ENCODE data around the gene KCNK18.
"Not testable (repeated sequence)": the region's sequence is repeated elsewhere in the genome, so short reads cannot be mapped to it uniquely, and the experiment has no call there.

KCNK18 gene

DNA sequence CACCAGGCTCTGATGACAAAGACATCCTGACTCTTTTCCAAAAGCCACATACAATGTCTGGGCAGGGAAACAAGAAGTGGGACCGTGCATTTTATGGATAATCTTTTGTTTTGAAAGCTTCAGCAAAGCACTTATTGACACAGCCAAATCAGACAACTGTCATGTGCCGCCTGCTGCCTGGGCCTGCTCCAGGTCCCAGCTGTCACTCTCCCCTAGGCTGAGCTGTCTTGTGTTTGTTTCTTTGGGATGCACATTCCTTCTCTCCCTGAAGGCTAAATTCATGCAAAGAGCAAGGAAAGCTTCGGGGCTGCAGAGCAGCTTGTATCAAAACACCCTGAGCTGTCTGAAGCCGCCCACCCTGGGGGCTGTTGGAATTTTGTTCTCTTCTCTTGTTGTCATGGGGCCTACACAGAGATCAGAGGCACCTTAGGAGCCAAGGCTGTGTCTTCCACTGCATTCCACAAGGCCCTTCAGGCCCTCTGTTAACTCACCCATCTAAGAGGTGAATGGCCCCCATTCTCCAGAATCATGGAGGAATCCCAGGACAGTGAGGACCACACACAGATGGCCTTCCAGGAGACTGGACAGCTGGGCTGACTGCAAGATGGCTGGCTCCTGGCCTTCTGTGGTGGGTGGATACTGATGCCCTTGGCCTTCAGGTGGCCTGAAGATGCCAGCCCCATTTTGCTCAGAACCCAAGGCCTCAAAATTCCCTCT is 25.8 kb downstream of the KCNK18 start:
- DNase-seq: no peak

DNA sequence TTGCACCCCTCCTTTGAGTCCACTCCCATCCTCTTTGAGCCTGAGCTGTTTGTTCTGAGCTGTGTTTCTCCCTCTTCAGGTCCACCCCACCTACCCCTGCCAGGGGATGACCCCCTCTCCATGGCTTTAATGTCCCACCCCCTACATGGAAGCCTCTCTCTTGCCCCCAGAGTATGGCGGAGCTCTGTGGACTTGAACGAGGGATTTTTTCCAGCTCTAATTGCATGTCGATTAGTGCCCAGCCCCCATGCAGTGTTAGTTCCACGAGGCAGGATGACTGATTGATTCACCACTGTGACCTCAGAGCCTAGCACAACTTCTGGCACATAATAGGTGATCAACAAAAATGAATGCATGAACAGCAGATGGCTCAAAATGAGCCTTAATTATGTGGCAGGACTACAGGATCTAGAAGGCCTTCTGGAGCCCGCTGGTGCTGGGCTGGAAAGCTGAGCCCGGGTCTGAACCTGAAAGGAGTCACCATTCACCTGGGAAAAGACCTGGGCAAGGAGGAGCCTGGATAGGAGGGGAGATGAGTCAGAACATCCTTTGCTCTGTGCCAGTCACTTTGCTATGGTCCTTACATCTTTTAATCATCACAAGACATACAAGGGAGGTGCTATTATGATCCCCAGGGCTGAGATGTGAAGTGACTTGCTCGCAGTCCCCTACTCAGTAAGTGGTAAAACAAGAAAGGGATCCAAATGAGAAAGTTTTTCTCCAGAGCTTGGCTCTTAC is 26.6 kb downstream of the KCNK18 start:
- no peak for DNase-seq

DNA sequence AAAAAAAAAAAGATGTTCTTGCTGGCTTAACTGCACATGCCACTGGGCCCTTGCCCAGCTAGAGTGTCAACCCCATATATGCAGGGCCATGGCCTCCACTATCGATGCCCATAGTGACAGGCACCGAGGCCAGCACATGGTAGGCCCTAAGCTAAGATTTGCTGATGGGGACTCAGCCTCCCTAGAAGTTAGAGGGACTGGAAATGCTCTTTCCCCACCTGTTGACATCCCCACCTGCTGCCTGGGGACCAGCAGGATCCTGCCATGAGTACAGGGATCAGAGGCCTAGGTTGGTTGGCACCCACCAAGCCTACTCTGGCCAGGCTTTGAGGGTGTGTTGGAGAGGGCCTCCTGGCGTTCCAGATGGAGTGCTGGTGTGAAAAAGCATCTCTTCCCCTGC is 27.6 kb downstream of the KCNK18 start:
- no peak for DNase-seq

DNA sequence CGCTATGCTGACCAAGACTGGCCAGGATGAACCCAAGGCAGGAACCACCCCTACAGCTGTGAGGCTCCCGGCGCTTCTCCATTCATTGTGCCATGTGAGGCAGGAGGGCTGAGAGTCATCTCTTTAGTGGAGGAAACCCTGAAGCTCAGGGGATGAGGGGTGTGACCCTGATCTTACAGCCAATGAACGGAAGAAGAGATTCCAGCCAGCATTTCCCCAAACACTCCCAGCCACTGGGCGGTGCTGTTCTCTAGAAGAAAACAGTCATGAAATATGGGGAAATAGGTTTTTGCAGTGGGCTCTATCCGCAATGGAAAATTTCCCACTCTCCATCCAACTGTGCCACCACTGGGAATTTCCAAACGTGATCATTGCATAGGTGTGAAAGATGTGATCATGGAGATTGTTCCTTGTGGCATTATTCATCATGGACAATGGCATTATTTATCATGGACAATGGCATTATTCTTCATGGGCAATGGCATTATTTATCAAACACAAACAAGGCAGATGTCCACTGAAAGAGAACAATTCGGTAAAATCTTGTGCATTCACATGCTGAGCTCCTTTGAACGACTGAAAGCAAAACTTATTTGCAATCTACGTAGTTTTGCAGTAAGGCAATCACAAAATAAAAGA is 29.6 kb downstream of the KCNK18 start:
- no peak for DNase-seq

DNA sequence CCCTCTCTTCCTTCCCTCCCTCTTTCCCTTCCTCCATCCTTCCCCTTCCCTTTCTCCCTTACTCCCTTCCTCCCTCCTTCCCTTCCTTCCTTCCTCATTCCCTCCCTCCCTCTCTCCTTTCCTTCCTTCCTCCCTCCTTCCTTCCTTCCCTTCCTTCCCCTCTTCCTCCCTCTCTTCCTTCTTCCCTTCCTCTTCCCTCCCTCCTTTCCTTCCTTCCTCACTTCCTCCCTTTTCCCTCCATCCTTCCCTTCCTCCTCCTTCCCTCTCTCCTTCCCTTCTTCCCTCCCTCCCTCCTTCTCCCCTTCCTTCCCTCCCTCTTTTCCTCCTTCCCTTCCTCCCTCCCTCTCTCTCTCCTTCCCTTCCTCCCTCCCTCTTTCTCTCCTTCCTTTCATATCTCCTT is 30.9 kb downstream of the KCNK18 start:
- DNase-seq: no peak

DNA sequence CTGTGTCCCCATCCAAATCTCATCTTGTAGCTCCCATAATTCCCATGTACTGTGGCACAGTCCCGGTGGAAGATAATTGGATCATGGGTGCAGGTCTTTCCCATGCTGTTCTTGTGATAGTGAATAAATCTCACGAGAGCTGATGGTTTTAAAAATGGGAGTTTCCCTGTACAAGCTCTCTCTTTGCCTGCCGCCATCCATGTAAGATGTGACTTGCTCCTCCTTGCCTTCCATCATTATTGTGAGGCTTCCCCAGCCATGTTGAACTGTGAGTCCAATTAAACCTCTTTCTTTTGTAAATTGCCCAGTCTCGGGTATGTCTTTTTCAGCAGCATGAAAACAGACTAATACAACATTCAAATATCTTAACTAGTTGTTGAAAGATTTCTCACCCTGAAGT is 32.8 kb downstream of the KCNK18 start:
- DNase-seq: not testable (repeated sequence)

DNA sequence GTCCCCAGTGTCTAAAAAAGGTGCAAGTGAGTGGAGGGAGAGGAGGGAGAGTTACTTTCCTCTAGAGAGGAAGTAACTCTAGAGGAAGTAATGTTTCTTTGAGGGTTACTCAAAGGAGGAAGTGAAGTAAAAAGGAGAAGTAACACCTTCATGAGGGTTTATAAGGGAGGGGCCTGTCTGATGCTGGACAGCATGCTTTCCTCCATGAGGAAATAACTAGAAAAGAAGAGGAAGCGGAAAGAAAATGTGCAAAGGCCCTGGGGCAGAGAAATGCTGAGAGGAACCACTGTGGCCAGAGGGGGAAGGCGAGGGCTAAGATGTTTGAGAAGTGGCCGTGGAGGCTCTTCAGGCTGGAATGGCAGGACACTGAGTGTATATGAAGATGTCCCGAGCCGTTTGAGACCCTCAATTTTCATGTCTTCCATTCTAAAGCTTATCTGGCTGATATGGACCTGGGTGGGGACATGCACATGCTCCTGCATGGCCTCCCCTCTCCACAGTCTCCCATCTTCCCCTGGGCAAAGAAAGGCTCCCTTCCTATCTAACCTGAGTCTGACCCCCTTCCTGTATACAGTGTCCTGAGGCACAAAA is 40.2 kb downstream of the KCNK18 start:
- no peak for DNase-seq

DNA sequence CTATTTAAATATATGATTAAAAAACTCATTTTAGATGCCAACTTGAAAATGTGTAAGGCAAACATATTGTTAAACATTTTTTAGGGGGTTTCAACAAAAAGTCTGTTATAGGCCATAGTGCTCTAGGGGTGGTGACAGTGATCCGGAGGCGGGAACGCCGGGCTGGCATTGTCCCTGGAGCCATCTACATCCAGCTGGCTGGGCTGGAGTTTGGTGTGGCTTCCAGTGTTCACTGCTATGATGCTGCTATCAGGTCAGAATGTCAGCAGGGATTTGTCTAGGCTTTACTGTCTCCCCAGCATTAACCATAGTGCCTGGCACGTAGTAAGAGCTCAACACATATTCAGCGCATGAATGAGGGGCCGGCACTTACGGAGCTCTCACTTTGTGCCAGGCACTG is 41.8 kb downstream of the KCNK18 start:
- DNase-seq: no peak

DNA sequence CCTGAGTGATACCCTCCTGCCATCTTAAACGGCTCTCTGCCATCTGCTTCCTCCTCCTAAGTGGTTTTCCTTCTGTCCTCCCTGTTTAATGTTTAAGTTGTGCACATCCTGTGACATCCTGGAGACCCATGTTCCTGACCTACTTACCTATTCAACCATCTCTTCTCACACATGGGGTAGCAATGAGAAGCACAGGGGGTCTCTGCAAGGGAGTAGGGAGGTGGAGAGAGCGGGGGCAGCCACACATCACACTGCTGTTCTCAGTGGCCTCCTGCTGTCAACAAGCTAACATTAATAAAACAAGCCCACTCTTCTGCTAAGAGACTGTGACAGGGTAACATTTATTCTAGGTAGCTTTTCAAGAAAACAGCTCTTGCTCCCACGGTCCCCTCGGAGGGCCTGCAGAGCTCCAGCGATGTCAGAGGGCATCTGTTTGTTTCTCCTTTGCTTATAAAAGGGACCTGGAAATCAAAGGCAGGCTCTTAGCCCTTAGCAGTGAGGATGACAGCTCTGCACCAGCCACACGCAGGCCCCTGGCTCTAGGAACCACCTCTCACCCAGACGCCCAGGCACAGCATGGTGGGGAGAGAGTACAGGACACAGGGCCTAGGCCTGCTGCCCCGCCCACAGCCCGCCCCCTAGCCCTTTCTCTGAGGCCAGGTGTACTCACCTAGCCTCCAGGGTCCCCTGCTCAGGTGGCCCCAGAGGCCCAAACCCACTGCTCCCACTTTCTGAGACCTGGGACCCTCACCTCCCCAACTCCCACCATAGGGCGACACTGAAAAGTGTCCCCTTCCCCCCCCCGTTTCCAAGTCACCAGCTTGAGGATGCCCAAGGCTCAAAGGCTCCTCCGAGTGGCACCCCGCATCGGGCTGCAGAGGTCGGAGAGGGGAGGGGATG is 42.7 kb downstream of the KCNK18 start:
- DNase-seq: no peak

DNA sequence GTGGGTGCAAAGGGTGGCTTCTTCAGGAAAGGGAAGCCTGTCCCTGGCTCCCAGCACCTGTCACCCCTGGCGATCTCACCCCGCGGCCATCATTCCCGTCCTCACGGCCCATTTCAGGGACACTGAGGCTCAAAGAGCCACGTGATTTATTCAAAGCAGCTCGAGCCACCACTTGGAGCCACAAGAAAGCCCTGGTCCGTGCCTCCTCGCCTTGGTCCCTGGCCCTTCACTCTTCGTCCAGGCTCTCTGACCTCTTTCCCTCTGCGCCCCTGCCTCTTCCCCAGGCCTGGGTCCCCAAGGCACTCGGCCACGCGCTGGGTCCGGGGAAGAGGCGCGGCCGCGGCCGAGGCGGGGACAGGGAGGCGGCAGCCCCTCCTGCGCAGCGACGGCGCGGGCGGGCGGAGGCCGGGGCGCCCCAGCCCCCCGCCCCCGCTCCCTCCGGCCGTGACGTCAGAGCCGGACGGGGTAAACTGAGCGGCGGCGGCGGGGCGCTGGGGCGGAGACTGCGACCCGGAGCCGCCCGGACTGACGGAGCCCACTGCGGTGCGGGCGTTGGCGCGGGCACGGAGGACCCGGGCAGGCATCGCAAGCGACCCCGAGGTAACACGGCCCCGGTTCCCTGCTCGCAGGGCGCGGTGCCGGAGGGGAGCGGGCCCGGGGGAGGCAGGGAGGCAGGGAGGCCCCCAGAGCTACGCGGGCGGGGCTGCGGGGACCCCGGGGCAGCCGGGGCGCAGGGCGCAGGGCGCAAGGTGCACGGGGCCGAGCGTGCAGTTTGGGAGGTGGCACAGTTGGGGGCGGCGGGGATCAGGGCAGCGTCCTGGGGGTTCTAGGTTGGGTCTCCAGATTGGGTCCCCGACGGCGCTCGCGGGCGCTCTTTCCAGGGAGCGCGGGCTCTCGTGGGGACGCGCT is 43.6 kb downstream of the KCNK18 start, which contains the start of gene SLC18A2:
TSS of gene SLC18A2 (plus strand) at position 494 of the 909 bp plus-strand sequence. CDS start 580 bp downstream, outside the sequence.
- no peak for DNase-seq

DNA sequence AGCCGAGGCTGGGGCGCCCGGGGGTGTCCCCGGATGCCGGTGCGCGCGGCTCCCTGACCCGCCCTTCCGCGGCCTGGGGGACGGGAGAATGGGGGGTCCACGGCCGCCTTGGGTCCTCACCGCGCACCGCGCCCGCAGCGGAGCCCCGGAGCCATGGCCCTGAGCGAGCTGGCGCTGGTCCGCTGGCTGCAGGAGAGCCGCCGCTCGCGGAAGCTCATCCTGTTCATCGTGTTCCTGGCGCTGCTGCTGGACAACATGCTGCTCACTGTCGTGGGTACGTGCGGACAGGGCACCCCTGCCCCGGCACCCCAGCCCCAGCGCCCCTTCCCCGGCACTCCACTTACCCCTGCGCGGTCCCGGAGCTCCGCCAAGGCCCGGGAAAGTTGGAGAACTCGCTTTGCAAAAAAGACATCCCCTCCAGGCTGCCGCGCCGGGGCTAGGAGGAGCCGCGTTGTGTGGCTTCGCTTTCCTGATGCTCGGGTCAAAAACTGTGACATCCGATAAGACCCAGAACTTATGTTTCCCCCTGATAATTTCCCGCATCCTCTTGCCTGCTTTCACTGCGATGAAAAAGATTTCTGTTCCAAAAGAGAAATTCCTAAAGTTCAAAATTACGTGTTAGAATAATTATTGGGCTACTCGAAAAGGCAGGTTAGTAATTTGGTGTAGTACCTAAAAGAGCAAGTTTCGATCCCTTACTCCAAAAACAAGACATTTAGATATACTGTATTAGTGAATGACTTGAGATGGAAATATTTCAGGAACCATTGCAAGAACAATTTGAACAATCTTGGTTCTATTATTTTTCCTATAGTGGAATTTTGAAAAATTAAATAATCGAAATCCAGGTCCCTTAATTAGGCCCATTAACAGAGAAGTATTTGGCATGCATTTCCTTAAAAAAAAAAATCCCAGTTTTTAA is 44.5 kb downstream of the KCNK18 start:
- DNase-seq: no peak

DNA sequence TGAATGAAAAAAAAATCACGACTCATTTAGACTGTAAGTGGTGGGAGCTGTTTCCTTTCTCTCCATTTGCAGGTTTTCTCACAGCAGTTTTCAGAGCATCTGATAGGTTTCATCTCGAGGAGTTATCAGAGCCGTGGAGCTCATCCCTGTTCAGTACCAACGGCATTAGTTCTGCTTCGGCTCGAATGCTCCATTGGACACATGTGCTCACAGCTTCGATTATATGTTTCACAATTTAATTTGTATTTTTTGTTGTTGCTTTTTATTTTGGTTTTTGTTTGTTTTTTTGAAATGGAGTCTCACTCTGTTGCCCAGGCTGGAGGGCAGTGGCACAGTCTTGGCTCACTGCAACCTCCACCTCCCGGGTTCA is 45.2 kb downstream of the KCNK18 start:
- DNase-seq: no peak

DNA sequence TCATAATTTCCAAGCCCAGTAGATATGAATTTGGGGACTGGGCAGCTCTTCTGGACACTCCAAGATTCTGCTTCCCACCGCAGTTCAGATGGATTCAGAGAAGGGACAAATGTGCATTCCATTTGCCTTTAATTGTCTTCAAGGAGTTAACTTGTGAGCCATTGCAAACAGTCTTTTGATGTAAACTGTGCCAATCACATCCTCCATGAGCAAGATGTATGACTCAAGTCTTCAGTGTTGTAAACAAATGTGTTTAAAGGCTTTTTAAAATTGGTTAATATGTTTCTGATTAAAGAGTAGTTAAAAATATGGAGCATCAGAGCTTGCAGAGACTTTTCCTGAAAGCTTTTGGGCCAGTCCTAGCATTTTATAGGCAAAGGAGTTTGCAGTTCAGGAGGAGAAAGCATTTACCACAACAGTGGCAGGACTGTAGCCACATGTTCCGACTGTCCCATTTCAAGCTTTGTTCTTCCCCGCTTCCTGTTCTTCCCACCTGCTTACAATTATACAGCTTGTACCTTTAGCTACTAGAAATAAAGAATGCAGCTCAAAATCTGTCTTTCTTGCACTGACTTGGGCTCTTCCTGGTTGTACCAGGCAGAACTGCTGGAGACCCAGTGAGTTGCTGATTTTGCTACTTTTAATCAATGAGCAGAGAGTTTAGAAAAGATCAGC is 49.8 kb downstream of the KCNK18 start:
- no peak for DNase-seq

DNA sequence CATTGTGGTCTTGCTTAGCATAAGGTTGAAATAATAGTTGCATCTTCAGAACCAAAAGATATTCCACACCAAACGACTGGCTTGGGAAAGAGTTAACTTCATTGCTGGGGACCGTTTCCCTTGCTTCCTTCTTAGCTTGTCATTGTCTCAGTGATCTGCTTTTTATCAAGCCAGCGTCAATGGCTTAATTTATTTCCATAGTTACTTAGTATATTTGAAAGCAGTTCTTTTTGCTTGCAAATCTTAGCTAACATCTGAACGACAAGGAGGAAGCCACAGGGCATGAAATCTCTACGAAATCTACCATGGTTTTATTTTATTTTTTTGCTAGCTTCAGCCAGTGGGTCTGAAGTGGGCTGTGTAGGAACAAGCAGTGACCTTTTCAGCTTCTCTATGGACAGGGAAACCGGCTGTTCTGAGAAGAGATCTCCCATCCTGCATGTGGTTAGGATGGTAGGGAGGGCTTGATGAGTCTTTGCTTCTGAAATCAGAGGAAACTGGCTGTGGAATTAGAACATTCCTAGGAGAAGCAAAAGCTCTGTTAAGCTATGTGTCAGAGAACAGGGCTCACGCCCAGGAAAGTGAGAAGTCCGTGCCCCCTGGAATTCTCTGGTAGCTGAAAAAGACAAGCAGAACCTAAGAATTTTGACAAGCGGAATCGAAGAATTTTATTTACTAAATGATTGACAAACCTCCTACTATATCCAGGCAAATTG is 51.6 kb downstream of the KCNK18 start:
- DNase-seq: no peak

DNA sequence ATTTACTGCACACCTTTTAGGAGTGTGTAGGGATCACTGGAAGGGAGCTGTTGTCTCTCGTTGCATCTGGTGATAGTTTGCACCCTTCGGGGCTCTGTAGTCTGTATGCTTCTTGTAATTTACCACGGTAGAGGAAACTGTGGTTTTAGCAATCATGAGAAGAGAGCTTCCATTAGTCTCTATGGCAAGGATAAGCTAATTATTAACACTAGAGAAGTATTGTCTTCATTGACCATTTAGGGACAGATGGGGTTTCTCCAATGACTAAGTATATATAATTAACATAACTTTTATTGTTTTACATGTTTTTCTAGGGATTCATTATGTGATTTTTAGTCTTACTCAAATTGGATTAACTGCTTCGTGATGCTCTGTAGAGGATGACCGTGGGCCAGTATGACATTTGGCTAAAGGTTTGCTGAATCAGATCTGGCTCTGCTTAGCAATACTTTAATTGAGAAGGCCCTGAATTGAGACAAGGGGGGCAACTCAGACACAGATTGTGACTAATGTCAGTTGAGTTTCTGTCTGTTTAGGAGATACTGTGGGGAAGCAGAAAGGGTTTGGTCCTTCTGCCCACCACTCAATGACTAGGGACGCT is 52.3 kb downstream of the KCNK18 start:
- no peak for DNase-seq

DNA sequence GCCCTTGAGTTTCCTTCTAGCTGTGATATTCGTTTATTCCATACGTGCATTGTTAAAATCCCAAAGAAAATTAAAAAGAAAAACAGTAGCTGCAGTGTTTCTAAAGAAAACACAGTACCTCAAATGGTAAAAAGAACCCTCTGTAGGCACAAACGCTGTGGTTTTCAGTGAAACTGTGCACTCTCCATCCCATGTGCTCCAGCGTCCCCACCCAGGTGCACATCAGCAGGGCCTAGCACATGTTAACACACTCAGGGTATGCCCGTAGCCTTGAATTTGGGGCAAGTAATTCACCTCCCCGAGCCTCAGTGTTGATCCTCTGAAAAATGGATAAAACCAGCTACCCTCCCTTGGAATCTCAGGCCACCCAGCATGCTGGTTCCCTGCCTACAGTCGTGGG is 53.1 kb downstream of the KCNK18 start:
- no peak for DNase-seq

DNA sequence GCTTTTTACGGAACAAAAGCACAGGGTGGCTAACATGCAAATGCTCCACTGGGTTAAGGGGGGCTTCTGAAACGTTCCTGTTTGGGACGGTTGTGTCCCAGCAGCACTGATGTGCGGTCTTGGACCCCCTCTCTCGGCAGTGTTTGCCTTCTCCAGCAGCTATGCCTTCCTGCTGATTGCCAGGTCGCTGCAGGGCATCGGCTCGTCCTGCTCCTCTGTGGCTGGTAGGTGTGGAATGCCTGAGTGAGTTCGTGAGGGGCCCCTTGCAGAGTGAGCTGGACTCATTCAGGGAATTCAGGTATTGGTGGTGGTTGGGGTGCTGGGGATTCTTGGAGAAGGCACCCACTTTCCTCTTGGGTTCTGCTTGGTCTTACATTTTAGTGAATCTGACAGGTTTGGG is 56.6 kb downstream of the KCNK18 start:
- no peak for DNase-seq

DNA sequence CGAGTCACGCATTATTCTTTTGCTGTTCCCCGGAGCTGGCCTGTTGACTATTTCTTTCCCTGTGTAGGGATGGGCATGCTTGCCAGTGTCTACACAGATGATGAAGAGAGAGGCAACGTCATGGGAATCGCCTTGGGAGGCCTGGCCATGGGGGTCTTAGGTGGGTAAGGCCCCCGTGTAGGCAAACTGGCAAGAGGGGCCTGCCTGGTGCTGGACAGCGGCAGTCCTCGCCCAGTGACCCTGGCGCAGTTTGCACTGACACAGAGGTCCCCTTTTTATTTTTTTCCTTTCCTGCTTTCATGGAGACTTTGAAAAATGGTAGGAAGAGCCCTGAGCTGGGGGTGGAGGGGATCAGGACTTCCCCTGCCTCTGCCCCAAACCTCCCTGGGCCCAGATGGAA is 57.0 kb downstream of the KCNK18 start:
- no peak for DNase-seq
